GM18907 (cell line): ENCODE measurements around the gene HOXB6.

Experiments
- ATAC-seq: cut with Tn5 transposase; IDR thresholded peaks from one replicate; pipeline ENCODE4 v1.9.1; 2021; ENCODE audit warnings: mild to moderate bottlenecking, moderate library complexity; ENCODE audit not compliant: unreplicated experiment

Gene HOXB6

DNA sequence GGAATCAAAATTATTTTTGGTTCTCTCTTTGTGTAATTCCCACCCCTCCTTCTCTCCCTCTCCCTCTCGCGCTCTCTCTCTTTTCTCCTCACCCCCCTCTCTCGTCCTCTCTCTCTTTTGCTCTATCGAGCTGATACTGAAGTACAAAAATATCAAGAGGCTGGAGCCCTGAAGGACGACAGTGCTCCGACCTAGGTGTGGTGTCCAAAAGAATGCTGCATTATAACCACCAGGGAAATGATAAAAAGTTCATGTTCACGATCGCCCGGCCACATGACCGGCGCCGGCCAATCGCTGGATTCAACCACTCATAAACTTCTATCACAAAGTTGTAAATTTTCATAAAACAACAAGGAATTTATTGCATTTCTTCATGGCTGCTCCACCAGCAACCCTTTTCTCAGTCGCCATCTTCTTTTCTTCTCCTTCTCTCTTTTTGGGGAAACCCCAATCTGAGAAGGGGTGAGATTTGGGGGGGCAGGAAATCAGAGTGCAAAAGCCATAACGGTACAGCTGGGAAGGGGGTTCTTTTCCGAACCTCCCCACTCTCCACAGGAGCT is at the start of gene HOXB6:
HOXB6 (minus strand) TSS at position 217 of the 560 bp plus-strand sequence. CDS start 6,836 bp downstream, outside the sequence.
- ATAC-seq = no peak

DNA sequence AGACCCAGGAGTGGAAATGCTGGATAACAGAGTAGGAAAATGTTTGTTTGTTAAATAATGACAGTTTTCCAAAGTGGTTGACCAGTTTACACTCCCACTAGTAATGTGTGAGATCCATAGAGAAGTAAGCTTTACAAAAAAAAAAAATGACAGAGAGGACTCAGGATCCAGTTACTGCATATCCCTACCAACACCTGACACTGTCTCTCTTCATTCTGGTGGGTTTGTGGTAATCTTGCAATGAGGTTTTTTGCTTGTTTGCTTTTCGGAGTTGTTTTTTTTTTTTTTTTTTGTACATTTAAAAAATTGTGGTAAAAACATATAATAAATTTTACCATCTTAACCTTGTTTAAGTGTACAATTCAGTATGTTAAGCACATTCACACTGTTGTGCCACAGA is 45.0 kb upstream of the HOXB6 start:
- ATAC-seq = no peak

DNA sequence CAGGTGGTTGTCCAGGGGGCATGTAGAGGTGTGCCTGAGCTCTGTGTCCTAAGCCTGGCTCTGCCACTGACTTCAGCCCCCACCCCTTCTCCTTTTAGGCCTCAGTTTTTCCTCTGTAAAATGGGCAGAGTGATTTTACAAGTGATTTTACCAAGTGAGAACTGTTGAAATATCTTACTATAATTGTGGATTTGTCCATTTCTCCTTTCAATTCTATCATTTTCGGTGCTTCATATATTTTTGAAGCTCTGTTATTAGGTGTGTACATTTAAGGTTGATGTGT is 43.1 kb upstream of the HOXB6 start:
- no peak for ATAC-seq

DNA sequence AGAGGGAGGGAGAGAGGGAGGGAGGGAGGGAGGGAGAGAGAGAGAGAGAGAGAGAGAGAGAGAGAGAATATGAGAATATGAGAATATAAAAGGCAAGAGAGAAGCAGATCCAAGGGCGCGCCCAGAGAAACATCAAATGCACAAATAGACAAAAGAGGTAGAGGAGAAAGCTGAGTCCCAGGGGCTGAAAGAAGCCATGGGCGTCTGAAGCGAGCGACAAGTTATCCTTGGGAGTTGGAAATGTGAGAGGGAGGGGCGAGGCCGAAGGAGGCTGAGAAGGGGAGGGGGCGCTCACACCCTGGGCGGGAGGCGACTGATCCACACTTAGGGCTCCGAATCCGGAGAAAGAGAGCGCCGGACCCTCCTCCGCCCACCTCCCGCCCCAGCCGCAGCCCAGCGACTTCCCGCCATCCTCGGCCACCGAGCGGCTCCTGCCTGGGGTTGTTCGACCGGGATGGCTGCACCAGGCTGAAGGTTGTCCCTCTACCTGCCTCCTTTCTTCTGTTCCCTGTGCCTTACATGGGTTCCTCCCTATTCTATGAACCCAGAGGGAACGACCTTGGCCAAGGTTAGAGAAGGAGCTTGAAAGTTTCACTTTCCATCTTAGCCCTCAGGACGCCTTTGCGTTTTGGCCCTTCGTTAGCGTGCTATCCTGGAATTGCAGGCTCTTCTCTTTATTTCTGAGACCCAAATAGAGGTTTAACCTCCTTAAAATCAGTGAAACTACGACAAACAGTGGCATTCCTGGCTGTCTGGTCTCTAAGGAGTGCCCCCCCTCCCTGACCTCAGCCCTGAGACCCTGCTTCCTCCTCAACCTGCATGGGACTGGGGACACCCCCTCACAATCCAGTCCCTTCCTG is 42.5 kb upstream of the HOXB6 start:
- no peak for ATAC-seq

DNA sequence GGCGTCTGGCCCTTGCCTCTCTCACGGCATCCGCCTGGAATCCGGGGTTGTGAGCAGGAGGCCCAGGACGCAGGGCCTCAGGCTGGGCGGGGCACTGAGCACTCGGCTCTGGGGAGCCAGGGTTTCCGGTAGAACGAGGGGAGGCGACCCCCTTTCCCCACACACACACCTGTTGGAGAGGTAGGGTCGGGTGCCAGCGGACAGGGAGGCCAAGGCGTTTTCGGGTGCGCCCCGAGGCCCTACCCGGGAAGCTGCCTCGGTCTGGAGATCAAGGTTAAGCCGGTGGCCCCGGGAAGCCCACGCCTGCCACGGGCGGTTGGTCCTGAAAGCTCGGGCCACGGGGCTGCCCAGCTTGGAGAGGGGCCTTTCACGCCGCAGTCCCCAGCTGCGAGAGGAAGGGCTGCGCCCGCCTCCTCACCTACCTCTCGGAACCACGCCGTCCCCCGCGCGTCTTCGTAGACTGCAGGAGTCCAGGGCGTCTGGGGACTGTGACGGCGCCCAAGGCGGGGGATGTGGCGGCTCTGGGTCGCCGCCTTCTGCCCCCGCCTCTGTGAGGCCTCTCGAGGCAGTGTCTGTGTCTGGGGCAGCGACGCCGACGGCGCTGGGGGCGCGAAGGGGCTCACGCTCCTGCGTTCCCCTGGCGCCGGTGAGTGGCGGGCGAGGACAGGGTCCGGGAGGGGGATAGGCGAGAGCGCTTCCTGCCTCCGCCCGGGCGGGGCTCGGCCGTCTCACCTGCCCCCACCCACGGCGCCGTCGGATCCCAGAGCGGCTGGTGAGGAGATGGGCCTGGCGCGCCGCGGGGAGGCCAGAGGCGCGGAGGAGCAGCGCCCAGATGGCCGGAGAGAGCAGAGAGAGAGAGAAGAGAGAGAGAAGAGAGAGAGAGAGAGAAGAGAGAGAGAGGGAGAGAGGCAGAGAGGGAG is 41.7 kb upstream of the HOXB6 start:
- ATAC-seq = no peak

DNA sequence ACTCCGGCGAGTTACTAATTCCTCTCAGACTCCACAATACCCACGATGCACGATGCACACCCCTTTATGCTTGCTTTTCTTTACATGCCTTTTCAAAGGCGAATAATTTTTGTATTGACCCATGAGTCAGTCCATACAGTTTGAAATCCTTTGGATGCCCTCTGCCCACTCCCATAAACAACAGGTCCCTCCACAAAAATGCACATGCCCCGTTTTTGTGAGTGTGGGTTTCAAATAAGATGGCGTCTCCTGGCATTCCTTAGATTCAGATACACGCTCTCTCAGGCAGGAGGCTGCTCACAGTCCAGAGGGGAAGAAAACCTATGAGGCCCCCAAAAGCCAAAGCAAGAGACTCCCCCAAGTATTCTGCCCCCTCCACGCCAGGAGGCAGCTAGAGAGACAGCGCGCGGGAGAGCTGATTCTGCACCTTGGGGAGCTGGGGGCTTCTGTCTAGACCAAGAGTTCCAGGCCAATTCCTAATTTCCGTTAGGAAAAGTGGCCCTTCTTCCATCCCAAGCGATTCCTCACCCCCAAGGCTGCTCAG is 40.9 kb upstream of the HOXB6 start:
- ATAC-seq = no peak

DNA sequence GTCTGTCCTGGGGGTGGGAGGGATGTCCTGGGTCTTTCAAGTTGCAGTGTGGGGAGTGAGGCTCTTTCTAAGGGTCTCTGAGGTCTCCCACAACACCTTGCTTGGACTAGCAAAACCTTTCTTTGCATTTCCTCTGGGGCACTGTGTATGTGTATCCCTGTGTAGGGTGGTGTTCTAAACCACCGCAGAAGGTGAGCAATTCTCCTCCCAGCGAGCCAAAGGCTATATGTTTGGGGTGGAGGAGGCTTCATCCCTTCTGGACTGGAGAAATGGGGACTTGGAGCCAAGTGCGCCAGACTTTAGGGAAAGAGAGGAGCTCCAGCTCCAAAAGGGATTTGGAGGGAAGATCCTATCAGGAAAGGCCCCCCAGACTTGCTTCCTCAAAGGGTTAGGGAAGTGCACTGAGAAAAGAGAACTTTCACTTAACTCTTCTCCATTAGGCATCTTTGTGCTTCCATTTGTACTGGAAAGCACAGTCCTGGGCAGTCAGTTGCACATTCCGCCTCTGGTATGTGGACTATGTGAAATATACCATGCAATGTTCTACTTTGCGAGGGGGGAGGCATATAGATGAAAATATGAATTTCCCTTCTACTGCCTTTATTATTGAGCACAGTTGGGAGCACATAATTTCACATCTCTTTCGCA is 40.2 kb upstream of the HOXB6 start:
- no peak for ATAC-seq

DNA sequence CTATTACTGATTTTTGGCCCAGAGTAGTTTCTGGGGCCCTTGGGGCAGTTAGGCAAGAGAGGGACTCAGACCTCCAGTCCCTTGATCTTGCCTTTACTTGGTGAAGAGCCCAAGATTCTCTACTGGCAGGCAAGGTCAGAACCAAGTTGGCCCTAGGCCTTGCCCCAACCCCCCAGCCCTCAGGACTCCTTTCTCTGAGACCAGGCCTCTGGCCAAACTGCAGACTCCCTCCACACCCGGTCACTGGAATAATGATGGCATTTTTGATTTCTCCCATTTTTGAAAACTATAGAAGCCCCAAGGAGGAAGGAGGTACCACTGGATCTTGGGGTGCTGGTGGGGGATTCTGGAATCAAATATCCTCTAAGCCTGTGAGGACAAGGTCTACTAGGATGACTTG is 39.4 kb upstream of the HOXB6 start:
- no peak for ATAC-seq

DNA sequence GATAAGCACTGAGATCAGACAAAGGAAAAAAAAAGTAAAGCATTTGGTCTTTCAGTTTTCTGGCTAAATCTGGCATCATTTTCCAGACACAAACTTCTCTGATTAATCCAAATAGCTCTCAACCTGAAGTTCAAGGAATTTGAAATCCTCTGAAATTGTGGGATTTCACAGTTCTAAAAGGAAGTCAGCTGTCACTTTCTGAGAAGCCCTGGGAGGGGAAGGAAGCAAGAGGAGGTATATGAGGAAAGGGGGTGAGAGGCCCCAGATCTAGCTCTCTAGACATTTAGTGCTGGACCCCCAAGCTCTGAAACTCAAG is 38.9 kb upstream of the HOXB6 start:
- ATAC-seq = no peak

DNA sequence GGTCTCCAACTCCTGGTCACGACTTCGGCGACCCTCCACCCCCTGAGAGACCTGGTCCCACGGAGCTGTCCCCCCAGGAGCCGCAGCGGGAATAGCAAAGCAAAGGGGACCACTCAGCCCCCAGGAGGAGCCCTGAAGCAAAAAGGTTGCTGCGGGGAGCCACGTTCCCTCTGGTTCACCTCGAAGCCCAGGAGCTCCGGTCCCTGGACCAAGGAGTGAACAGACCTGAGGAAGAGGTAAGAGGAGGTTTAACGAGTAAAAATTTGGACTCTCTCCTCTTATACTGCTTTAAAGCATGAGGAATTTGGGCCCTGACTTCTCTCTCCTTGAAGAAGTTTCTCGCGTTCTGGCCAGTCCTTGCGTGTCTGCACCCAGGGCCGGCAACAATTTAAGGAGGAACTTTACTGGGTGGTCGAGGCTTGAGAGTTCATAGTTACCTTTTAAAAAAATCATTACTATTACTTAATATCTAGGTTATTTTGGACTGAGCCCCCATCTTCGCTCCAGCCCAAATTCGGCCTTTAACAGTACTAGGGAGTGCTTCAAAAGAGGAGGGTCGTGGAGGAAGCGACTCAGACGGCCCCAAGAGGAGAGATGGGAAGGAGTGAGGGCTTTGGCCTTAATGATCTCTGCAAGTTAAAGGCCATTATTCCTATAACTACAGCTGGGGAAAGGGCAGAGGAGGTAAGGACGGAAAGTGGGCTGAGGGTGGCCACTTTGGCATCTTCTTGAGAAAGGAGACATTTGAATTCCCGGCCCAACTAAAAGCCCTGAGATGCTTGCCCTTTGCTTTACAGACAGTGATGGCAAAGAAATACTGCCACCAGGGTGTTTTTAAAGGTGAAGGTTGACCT is 38.3 kb upstream of the HOXB6 start:
- ATAC-seq = no peak

DNA sequence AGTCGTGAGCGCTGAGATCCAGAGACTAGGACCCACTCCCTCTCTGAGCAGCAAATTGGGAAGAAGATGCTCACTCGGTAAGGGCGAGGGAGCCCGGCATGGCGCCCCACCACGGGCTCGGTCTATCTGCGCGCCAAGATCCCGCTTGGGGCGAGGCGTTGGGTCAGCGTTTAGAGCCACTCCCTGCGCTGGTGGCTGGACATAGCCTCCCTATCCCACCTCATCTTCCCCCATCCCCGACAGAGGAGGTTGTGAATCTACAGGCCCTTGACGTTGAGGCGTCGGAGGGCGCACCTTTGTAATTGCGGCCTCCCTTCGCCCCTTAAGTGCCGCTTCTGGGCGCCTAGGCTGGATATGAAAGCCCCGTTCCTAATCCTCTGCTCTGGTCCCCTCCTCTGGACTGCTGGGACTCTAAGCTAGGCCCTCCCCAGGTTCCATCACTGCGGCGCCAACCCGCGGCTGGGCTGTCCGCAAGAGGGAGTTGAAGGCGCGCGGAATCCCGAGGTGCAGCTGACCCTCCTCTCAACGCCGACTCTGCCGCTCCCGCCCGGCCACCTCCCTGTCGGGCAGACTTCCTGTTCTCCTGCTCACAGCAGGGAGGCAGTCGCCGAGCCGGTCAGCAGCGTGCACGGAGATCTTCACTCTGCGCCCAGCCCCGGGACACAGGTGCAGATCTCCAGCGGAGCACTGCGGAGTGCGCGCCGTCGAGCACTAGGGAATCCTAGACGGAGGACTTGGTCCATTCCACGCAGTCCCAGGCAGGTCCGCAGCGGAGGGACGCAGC is 37.5 kb upstream of the HOXB6 start:
- ATAC-seq = no peak

DNA sequence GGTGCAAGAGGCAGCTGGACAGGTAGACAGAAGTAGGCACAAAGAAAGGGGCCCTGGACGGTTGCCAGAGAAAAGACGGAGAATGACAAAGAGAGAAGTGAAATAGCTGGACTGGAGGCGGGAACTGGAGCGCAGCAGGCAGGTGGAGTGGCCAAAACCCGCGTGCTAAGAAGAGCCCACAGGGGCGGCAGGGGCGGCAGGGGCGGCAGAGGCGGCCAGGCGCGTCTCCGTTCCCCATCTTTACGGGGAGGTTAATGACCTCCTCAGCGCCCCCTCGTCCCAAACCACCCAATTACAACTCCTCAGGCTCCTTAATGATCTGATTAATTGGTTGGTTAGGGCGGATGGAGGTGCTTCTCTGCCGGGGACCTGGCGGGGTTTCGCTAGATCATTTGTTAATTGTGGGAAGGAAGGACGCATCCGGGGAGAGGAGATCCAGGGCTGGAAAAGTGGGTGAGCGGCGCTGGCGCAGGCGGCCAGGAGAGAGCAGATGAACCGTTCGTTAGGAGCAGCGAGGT is 36.8 kb upstream of the HOXB6 start:
- no peak for ATAC-seq

DNA sequence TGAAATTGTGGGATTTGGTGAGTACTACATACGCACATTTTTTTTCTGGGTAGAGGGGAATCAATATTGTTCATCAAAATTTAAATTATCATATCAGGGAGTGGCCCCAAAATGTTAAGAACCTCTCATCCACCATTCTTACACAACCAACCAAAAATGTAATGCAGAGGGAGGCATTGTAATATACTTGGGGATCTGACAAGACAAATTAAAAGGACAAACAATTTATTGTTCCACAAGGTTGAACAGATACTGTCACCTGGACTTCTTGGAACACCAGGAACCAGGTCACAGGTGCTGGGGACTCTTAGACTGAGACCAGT is 36.0 kb upstream of the HOXB6 start:
- no peak for ATAC-seq

DNA sequence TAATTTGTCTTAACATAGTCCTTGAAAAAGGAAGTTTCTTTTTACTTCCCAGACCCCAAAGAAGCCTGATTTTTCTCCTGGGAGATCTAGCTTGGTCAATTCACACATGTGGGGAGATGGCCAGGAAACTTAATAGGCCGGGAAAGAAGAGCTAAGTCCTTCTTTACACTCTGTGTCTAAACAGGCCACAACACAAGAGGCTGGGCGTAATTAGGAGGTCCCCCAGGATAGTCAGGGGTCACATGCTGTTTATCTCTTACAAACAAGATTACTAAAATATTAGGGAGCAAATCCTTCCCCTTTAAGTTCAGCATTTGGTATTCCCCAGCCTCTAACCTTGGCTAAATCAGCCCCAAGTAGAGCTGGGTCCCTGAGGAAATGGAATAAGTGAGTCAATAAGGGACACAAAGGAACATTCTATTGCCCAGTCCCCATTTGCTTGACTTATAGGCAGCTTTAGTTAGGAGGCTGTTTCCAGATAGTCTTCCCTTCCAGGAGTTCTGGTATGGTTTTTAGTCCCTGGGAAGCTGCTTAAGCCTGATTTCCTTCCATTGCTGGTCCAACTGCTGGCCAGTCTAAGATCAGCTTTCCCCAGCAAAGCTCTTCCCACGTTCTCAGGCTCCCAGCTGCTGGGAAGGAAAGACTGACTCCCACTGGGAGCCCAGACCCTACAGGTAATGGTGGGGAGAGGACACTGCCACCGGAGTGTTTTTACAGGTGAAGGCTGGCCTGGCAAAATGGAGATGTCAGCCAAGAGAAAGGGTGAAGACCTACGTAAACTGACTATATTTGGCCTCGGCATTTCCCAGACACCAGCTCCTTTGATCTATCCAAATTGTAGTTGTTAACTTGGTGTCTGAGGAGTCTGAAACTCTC is 35.4 kb upstream of the HOXB6 start:
- ATAC-seq = no peak

DNA sequence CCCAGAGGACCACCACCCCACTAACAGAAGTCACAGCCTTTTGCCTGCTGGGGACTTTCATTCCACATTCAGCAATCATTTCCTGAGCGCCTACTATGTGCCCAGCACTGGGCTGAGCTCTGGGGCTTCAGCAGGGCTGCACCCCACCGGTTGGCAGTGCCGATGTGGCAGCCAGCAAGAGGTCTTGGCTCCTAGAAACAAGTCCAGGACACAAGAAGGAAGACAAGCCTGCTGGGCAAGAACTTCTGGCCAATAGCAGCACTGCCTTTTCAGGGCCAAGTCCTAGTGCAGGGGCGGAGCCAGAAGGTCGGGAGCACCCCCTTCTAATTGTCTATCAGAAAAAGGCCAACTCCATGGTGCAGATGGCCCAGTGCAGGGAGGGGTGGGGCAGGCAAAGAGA is 34.4 kb upstream of the HOXB6 start:
- no peak for ATAC-seq

DNA sequence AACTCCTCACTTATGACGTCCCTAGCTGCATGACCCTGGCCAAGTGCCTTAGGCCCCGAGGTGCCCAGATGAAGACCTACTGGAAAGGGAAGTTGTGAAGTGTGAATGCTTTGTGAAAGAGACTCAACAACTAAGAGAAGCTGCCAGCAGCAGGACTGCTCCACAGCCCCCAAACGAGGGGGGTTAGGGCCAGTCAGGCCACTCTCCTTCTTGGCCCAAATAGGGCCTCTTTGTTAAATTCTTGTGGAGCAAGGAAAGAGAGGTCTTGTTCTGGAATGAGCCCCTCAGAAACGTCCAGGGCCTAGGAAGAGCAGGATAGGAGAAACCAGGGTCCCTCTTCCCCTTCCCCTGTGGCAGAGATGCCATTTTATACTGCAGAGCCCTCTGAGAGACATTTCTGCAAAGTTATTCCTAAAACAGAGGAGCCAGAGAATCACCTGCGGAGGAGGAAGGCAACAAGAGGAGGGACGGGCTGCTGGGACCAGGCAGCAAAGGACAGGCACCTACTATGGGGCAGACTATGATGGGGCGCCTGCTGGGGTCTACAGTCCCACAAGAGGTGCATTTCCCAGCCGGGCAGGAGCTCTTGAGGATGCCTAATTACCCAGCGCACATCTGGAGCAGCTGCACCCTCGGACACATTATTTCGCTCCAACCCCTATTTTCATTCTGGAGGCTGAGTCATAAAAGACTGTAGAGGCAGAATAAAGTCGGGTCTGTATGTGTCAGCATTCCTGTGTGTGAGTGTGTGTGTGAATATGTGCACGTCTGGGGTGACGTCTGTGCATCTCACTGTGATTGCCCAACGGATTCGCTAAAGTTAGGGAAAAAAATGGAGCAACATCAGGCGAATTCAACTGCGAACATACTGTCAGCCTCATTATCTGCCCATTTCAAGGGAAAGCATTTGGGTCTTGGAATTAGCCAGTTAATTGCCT is 32.8 kb upstream of the HOXB6 start:
- no peak for ATAC-seq
